HepG2 (cell line): ENCODE results near the gene MTMR3.

Experiments used
- YY1 ChIP-seq: IDR thresholded peaks from 2 replicates; pipeline ENCODE4 v1.6.1; 2011; ENCODE audit warnings: low read length, low read depth, moderate library complexity, mild to moderate bottlenecking; ENCODE audit not compliant: insufficient read depth, insufficient replicate concordance
- ZBTB21 ChIP-seq: sonication (generic); formaldehyde crosslinking; IDR thresholded peaks from 2 replicates; pipeline ENCODE4 v1.4.0; 2020; ENCODE audit warnings: missing genetic modification reagents

DNA sequence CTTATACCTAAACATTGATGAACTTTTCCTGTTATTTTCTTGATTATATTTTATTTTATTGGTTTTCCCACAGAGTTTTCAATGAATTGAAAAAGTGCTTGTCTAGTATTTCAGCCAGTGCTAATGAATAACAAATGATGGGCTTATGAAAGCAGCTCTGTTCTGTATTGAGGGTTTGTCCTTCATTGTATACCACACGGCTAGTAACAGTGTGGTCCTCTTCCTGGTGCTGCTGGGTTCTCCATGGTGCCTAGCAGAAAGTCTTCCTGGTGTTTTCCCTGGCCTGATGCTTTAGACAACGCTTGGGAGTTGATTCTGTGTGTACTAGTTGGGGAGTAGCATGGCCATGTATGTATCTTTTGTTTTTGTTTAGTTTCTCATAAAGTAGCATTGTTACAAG, 89.1 kb downstream of the MTMR3 start:
- TF ChIP-seq ZBTB21 (CRISPR knock-in tag) (no peak), YY1 (no peak)
